Vagina (tissue), 2 donors: ENCODE data around the gene CBFA2T2.

ENCODE experiments used
- POLR2AphosphoS5 ChIP-seq, 2 donors: sonication (generic); formaldehyde crosslinking; IDR thresholded peaks; one replicate each; pipeline ENCODE4 v1.9.0; 2017; ENCODE audit warnings: antibody characterized with exemption in 2 of 2, mild to moderate bottlenecking in 2 of 2, low read depth in 1 of 2; ENCODE audit not compliant: insufficient read depth in 1 of 2
- TF ChIP-seq, protein P1 (sequence below), 3 experiments: fragments of 450-650 bp in 2 of 3; fragments of 200-600 bp in 1 of 3; sonication (generic) in 1 of 3; IDR thresholded peaks; one replicate each; pipeline ENCODE4 v1.5.1; 2017 to 2019; ENCODE audit warnings: antibody characterized with exemption in 3 of 3, mild to moderate bottlenecking in 2 of 3, moderate library complexity in 2 of 3

- TF ChIP-seq, protein P1, sequence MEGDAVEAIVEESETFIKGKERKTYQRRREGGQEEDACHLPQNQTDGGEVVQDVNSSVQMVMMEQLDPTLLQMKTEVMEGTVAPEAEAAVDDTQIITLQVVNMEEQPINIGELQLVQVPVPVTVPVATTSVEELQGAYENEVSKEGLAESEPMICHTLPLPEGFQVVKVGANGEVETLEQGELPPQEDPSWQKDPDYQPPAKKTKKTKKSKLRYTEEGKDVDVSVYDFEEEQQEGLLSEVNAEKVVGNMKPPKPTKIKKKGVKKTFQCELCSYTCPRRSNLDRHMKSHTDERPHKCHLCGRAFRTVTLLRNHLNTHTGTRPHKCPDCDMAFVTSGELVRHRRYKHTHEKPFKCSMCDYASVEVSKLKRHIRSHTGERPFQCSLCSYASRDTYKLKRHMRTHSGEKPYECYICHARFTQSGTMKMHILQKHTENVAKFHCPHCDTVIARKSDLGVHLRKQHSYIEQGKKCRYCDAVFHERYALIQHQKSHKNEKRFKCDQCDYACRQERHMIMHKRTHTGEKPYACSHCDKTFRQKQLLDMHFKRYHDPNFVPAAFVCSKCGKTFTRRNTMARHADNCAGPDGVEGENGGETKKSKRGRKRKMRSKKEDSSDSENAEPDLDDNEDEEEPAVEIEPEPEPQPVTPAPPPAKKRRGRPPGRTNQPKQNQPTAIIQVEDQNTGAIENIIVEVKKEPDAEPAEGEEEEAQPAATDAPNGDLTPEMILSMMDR (IDR thresholded peaks at IDR 0.05), result no peak
- peak; percentile 30 to 59 for TF ChIP-seq POLR2AphosphoS5 (IDR thresholded peaks at IDR 0.05; ENCODE audit: insufficient read depth in 1 of 2, low read depth in 1 of 2)
These were observed 72.1 kb downstream of the CBFA2T2 start for GRCh38 chr20:33561692-33562601.
